Endodermal cell (in vitro differentiated cells): ENCODE measurements around the gene PLCH2. TPM values are rescaled to one million over a fixed set of nuclear protein-coding genes. Genes with fewer than 3 reads are reported as not detected.

Source experiments
- DNase-seq: peaks from one replicate; pipeline ENCODE4 v3.0.0-alpha.2; 2017
- H3K27ac ChIP-seq: 2 replicates; pipeline ENCODE4 v1.5.1; 2013; ENCODE audit warnings: mild to moderate bottlenecking, low read depth, low read length, moderate library complexity
- H3K27me3 ChIP-seq: 2 replicates; pipeline ENCODE4 v1.6.1; 2013; ENCODE audit warnings: mild to moderate bottlenecking, low read length, moderate library complexity; ENCODE audit not compliant: insufficient read depth, control insufficient read depth, poor library complexity, severe bottlenecking
- H3K36me3 ChIP-seq: 2 replicates; pipeline ENCODE4 v1.7.0; 2013; ENCODE audit warnings: mild to moderate bottlenecking, low read length, moderate library complexity; ENCODE audit not compliant: control insufficient read depth, insufficient read depth
- H3K4me1 ChIP-seq: one replicate; pipeline ENCODE4 v1.7.0; 2013; ENCODE audit warnings: low read length; ENCODE audit not compliant: control insufficient read depth, insufficient read depth
- H3K4me3 ChIP-seq: 2 replicates; pipeline ENCODE4 v1.5.1; 2013; ENCODE audit warnings: mild to moderate bottlenecking, low read length, moderate library complexity
- H3K9ac ChIP-seq: 2 replicates; pipeline ENCODE4 v1.6.1; 2013; ENCODE audit warnings: mild to moderate bottlenecking, low read length, moderate library complexity; ENCODE audit not compliant: poor library complexity, severe bottlenecking; ENCODE audit errors: extremely low read depth
- H3K9me3 ChIP-seq: 2 replicates; pipeline ENCODE4 v1.6.1; 2013; ENCODE audit warnings: mild to moderate bottlenecking, low read length, moderate library complexity; ENCODE audit not compliant: control insufficient read depth
- H3K27ac Mint-ChIP-seq: 2 replicates; pipeline ENCODE4 v1.8.0; 2020; ENCODE audit warnings: mixed read lengths
- H3K27me3 Mint-ChIP-seq: 2 replicates; pipeline ENCODE4 v1.8.0; 2021; ENCODE audit warnings: mild to moderate bottlenecking, mixed read lengths; ENCODE audit not compliant: insufficient read depth
- H3K36me3 Mint-ChIP-seq: 2 replicates; pipeline ENCODE4 v1.8.0; 2020; ENCODE audit warnings: low read depth, mixed read lengths
- H3K4me1 Mint-ChIP-seq: 2 replicates; pipeline ENCODE4 v1.8.0; 2020; ENCODE audit warnings: mixed read lengths
- H3K4me3 Mint-ChIP-seq: 2 replicates; pipeline ENCODE4 v1.8.0; 2020; ENCODE audit warnings: mild to moderate bottlenecking, moderate library complexity, mixed read lengths
- H3K9me3 Mint-ChIP-seq: 2 replicates; pipeline ENCODE4 v1.8.0; 2020; ENCODE audit warnings: mild to moderate bottlenecking, mixed read lengths
- WGBS, 2 experiments: methylation state at CpG; one replicate each; pipeline versions ENCODE4 v1.1.5 to v1.1.7; 2013; ENCODE audit warnings: missing lambda C conversion rate in 2 of 2, mixed read lengths in 1 of 2; ENCODE audit not compliant: insufficient coverage in 1 of 2, insufficient read length in 1 of 2; 5-methylcytosine and 5-hydroxymethylcytosine counted together
- total RNA-seq, 2 donors: library from RNA; stranded (reverse); fragmentation: NEBNext Ultra II Directional in 1 of 2; extraction: Animal tissue kit (Norgen Biotek cat#: 25700) in 1 of 2; gene quantifications; 2 replicates in 1 of 2; 3 replicates in 1 of 2; pipeline ENCODE4 v1.2.1, GENCODE V29; 2021
- TF ChIP-seq, protein P1 (sequence below): fragments of 200-600 bp; sonication (generic); conservative IDR thresholded peaks from 2 replicates; pipeline ENCODE4 v1.5.0; 2021; ENCODE audit warnings: antibody characterized with exemption, mild to moderate bottlenecking

The PLCH2 gene
- total RNA-seq, 2 donors from 2014 or later = 0.18 to 0.31 TPM

DNA sequence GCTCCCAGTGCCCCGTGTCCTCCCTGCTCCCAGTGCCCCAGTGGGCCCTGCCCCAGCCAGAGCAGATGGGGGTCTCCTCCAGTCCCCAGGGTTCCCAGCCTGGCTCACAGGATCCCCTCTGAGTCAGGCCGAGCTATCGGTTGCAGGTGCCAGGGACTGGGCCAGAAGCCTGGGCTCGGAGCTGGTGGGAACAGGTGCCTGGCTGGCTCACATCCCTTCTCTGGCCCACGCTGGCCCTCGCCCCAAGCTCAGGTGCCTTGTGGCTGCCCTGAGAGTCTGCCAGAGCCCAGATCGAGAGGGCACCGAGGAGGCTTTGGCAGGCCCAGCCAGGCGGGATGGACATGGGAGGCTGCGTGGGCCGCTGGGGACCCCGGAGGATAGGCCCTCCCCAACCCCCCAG lies 18.9 kb downstream of the PLCH2 start:
- Mint-ChIP-seq H3K9me3 (no peaks in the 10 kb centered on the region), H3K4me1 (no peaks in the 10 kb centered on the region), H3K27me3 (no peaks in the 10 kb centered on the region), H3K27ac (no peak overlapping the region), H3K36me3 (no peaks in the 10 kb centered on the region), H3K4me3 (no peak overlapping the region)
- no peak overlapping the region for H3K9ac ChIP-seq
- H3K36me3 ChIP-seq = no peaks in the 10 kb centered on the region
- H3K4me3 ChIP-seq = no peak overlapping the region
- TF ChIP-seq, protein P1, sequence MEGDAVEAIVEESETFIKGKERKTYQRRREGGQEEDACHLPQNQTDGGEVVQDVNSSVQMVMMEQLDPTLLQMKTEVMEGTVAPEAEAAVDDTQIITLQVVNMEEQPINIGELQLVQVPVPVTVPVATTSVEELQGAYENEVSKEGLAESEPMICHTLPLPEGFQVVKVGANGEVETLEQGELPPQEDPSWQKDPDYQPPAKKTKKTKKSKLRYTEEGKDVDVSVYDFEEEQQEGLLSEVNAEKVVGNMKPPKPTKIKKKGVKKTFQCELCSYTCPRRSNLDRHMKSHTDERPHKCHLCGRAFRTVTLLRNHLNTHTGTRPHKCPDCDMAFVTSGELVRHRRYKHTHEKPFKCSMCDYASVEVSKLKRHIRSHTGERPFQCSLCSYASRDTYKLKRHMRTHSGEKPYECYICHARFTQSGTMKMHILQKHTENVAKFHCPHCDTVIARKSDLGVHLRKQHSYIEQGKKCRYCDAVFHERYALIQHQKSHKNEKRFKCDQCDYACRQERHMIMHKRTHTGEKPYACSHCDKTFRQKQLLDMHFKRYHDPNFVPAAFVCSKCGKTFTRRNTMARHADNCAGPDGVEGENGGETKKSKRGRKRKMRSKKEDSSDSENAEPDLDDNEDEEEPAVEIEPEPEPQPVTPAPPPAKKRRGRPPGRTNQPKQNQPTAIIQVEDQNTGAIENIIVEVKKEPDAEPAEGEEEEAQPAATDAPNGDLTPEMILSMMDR = no peak
- no peak for DNase-seq
- WGBS, 2 experiments = 90 to 100% methylated on average over 4 to 12 of the region's 12 CpGs
- no peaks in the 10 kb centered on the region for H3K27me3 ChIP-seq
- H3K9me3 ChIP-seq = no peaks in the 10 kb centered on the region
- H3K4me1 ChIP-seq = no peaks in the 10 kb centered on the region
- H3K27ac ChIP-seq = no peak overlapping the region

DNA sequence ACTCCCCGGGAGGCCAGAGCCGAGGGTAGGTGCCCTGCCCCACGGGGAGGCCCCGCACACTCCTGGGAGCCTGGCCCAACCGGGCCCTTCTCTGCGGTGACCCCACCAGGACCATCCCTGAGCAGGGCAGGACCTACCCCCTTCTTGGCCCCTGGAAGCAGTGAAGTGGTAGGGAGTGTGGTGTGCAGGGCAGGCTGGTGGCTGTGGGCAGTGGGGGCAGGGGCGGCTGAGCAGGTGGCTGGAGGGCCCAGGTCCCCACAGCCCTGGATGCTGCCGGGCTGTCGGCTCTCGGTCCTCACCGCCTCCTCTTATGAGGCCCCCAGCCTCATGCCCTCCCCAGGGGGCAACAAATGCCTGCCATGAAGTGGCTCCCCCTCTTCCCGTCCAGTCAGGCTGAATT lies 19.5 kb downstream of the PLCH2 start:
- no peak for DNase-seq
- Histone ChIP-seq H3K9me3 (no peaks in the 10 kb centered on the region), H3K4me3 (no peak overlapping the region), H3K4me1 (no peaks in the 10 kb centered on the region), H3K9ac (no peak overlapping the region), H3K27me3 (no peaks in the 10 kb centered on the region), H3K36me3 (no peaks in the 10 kb centered on the region), H3K27ac (no peak overlapping the region)
- no peak overlapping the region for H3K27ac Mint-ChIP-seq
- H3K27me3 Mint-ChIP-seq = no peaks in the 10 kb centered on the region
- H3K36me3 Mint-ChIP-seq = no peaks in the 10 kb centered on the region
- 92 to 96% methylated on average over 4 to 12 of the region's 12 CpGs for WGBS, 2 experiments
- H3K9me3 Mint-ChIP-seq = no peaks in the 10 kb centered on the region
- no peaks in the 10 kb centered on the region for H3K4me1 Mint-ChIP-seq
- TF ChIP-seq, protein P1 = no peak
- no peak overlapping the region for H3K4me3 Mint-ChIP-seq

DNA sequence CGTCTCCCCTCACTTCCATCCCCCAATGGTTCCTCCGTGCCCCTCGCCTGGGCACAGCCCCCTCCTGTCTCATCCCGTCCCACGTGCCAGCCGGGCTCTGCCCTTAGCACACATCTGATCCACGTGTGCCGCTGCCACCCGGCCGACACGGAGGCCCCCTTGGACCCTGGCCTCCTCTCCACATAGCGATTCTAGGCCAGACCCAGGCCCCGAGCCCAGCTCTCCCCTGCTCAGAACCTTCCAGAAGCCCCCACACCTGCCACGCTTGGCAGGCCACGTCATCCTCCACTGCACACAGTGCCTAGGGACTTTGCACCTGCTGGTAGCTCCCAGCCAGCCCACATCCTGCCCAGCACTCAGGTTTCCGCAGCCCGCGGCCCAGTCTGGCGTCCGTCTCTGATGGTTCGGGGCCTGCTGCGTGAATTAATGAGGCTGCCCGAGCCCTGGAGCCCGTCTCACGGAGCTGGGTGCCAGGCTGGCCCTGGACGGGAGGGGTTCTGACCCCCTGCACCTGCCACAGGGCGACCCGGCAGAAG lies 20.1 kb downstream of the PLCH2 start:
- no peak for DNase-seq
- no peaks in the 10 kb centered on the region for H3K36me3 Mint-ChIP-seq
- TF ChIP-seq, protein P1 = no peak
- Histone ChIP-seq H3K4me3 (no peak overlapping the region), H3K27ac (no peak overlapping the region), H3K36me3 (no peaks in the 10 kb centered on the region), H3K9ac (no peak overlapping the region), H3K9me3 (no peaks in the 10 kb centered on the region), H3K4me1 (no peaks in the 10 kb centered on the region), H3K27me3 (no peaks in the 10 kb centered on the region)
- no peak overlapping the region for H3K4me3 Mint-ChIP-seq
- WGBS, 2 experiments = 90 to 91% methylated on average over 19 to 28 of the region's 28 CpGs
- H3K27me3 Mint-ChIP-seq = no peaks in the 10 kb centered on the region
- H3K4me1 Mint-ChIP-seq = no peaks in the 10 kb centered on the region
- H3K27ac Mint-ChIP-seq = no peak overlapping the region
- H3K9me3 Mint-ChIP-seq = no peaks in the 10 kb centered on the region
